Mesenchymal stem cell (in vitro differentiated cells and primary cell): Measurements from ENCODE around the gene SDR42E2.

Experiments
- DNase-seq: peaks from one replicate; pipeline ENCODE4 v3.0.0-alpha.2; 2013
- H2AFZ ChIP-seq: one replicate; pipeline ENCODE4 v1.6.1; 2013; ENCODE audit warnings: low read depth, mild to moderate bottlenecking, control low read depth, inconsistent platforms, low read length, moderate library complexity
- H2AK5ac ChIP-seq: 2 replicates; pipeline ENCODE4 v1.6.1; 2013; ENCODE audit warnings: low read length, moderate library complexity, mild to moderate bottlenecking, inconsistent platforms; ENCODE audit not compliant: severe bottlenecking
- H2BK120ac ChIP-seq: one replicate; pipeline ENCODE4 v1.6.1; 2013; ENCODE audit warnings: low read depth, mild to moderate bottlenecking, inconsistent platforms, low read length, moderate library complexity
- H2BK12ac ChIP-seq, 2 experiments: one replicate each; pipeline ENCODE4 v1.6.1; 2013; ENCODE audit warnings: inconsistent platforms in 2 of 2, low read length in 2 of 2, mild to moderate bottlenecking in 2 of 2, moderate library complexity in 2 of 2, control low read depth in 1 of 2
- H2BK15ac ChIP-seq: one replicate; pipeline ENCODE4 v1.6.1; 2013; ENCODE audit warnings: mild to moderate bottlenecking, low read depth, inconsistent platforms; ENCODE audit not compliant: poor library complexity, severe bottlenecking
- H2BK5ac ChIP-seq: 2 replicates; pipeline ENCODE4 v1.6.1; 2013; ENCODE audit warnings: low read depth, mild to moderate bottlenecking, low read length, control low read depth, inconsistent platforms; ENCODE audit not compliant: poor library complexity, severe bottlenecking
- H3K14ac ChIP-seq, 2 experiments: one replicate each; pipeline ENCODE4 v1.6.1; 2013; ENCODE audit warnings: inconsistent platforms in 2 of 2, low read length in 2 of 2, control low read depth in 1 of 2, mild to moderate bottlenecking in 1 of 2, moderate library complexity in 1 of 2
- H3K18ac ChIP-seq, 2 experiments: one replicate each; pipeline ENCODE4 v1.6.1; 2013; ENCODE audit warnings: inconsistent platforms in 2 of 2, low read length in 2 of 2, control low read depth in 1 of 2, low read depth in 1 of 2, mild to moderate bottlenecking in 1 of 2
- H3K23ac ChIP-seq, 2 experiments: one replicate each; pipeline ENCODE4 v1.6.1; 2013; ENCODE audit warnings: inconsistent platforms in 2 of 2, low read length in 2 of 2, mild to moderate bottlenecking in 2 of 2, moderate library complexity in 2 of 2, control low read depth in 1 of 2
- H3K27ac ChIP-seq: 2 replicates; pipeline ENCODE4 v1.5.1; 2013; ENCODE audit warnings: mild to moderate bottlenecking, moderate library complexity, low read length, control low read depth, inconsistent platforms; ENCODE audit not compliant: poor library complexity, severe bottlenecking
- H3K27me3 ChIP-seq, 2 experiments: 2 replicates each; pipeline versions ENCODE4 v1.6.1 to v1.7.0; 2013; ENCODE audit warnings: low read length in 2 of 2, mild to moderate bottlenecking in 2 of 2, moderate library complexity in 2 of 2, control low read depth in 1 of 2, inconsistent platforms in 1 of 2; ENCODE audit not compliant: control insufficient read depth in 1 of 2, insufficient read depth in 1 of 2
- H3K36me3 ChIP-seq, 2 experiments: 2 replicates each; pipeline versions ENCODE4 v1.6.1 to v1.7.0; 2013; ENCODE audit warnings: low read length in 2 of 2, control low read depth in 1 of 2, inconsistent platforms in 1 of 2, low read depth in 1 of 2, mild to moderate bottlenecking in 1 of 2; ENCODE audit not compliant: insufficient read depth in 2 of 2, control insufficient read depth in 1 of 2
- H3K4ac ChIP-seq, 2 experiments: one replicate each; pipeline ENCODE4 v1.6.1; 2013; ENCODE audit warnings: inconsistent platforms in 2 of 2, low read length in 2 of 2, mild to moderate bottlenecking in 2 of 2, moderate library complexity in 2 of 2, control low read depth in 1 of 2, low read depth in 1 of 2
- H3K4me1 ChIP-seq: 2 replicates; pipeline ENCODE4 v1.6.1; 2013; ENCODE audit warnings: low read depth, low read length, control low read depth; ENCODE audit not compliant: control insufficient read depth, insufficient read depth
- H3K4me2 ChIP-seq: 2 replicates; pipeline ENCODE4 v1.6.1; 2013; ENCODE audit warnings: low read length, mild to moderate bottlenecking, inconsistent platforms; ENCODE audit not compliant: poor library complexity, severe bottlenecking
- H3K4me3 ChIP-seq, 2 experiments: 2 replicates each; pipeline versions ENCODE4 v1.5.1 to v1.7.0; 2013; ENCODE audit warnings: low read length in 2 of 2, mild to moderate bottlenecking in 2 of 2, control low read depth in 1 of 2, low read depth in 1 of 2; ENCODE audit not compliant: insufficient read depth in 1 of 2
- H3K79me1 ChIP-seq: replicated peaks from 2 replicates; pipeline ENCODE4 v1.6.1; 2013; ENCODE audit warnings: mild to moderate bottlenecking, control low read depth, low read length, inconsistent platforms; ENCODE audit not compliant: poor library complexity, severe bottlenecking
- H3K9ac ChIP-seq: 2 replicates; pipeline ENCODE4 v1.7.0; 2013; ENCODE audit warnings: mild to moderate bottlenecking, low read length, moderate library complexity
- H3K9me3 ChIP-seq: 2 replicates; pipeline ENCODE4 v1.7.0; 2013; ENCODE audit warnings: mild to moderate bottlenecking, low read length; ENCODE audit not compliant: control insufficient read depth
- H4K8ac ChIP-seq: one replicate; pipeline ENCODE4 v1.6.1; 2013; ENCODE audit warnings: inconsistent platforms, mild to moderate bottlenecking, low read length, moderate library complexity
- H4K91ac ChIP-seq: one replicate; pipeline ENCODE4 v1.6.1; 2013; ENCODE audit warnings: mild to moderate bottlenecking, low read length, inconsistent platforms
- WGBS: methylation state at CpG from one replicate; pipeline ENCODE4 v1.1.7; 2013; ENCODE audit warnings: mixed read lengths; 5-methylcytosine and 5-hydroxymethylcytosine counted together

SDR42E2 gene

DNA sequence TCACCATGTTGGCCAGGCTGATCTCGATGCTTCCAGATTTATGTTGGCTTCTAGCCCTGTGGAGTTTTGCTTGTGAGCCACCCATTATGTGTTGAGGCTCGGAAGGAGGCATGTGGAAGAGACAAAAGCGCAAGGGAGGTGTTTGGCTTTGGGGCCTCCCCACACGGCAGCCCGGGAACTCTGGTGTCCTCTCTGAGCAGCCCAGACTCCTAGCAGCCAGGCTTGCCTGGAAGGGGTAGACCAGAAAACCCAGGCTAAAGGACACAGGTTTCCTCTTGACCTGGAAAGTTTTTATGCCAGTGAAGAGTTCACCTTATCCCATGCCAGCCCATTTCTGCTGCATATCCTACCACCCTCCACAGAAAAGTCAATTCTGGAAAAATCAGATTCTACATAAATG is 21.0 kb downstream of the SDR42E2 start:
- Histone ChIP-seq H3K4me3 (no peak overlapping the region), H2BK120ac (no peak overlapping the region), H4K8ac (no peak overlapping the region), H2BK12ac (no peak overlapping the region), H2AK5ac (no peak overlapping the region), H3K4me1 (no peaks in the 10 kb centered on the region), H3K23ac (no peak overlapping the region), H3K36me3 (no peaks in the 10 kb centered on the region), H3K18ac (no peak overlapping the region), H3K4me2 (no peak overlapping the region), H3K9me3 (no peaks in the 10 kb centered on the region), H3K79me1 (no peaks in the 10 kb centered on the region), H3K14ac (no peak overlapping the region), H2BK5ac (no peak overlapping the region), H2BK15ac (no peak overlapping the region), H3K9ac (no peak overlapping the region), H2AFZ (no peak overlapping the region), H3K27me3 (peaks cover 15 to 20% of the 10 kb centered on the region in 2 experiments), H3K27ac (no peak overlapping the region), H4K91ac (no peak overlapping the region), H3K4ac (no peak overlapping the region)
- DNase-seq: no peak
- 90% methylated on average over 5 of the region's 5 CpGs for WGBS

DNA sequence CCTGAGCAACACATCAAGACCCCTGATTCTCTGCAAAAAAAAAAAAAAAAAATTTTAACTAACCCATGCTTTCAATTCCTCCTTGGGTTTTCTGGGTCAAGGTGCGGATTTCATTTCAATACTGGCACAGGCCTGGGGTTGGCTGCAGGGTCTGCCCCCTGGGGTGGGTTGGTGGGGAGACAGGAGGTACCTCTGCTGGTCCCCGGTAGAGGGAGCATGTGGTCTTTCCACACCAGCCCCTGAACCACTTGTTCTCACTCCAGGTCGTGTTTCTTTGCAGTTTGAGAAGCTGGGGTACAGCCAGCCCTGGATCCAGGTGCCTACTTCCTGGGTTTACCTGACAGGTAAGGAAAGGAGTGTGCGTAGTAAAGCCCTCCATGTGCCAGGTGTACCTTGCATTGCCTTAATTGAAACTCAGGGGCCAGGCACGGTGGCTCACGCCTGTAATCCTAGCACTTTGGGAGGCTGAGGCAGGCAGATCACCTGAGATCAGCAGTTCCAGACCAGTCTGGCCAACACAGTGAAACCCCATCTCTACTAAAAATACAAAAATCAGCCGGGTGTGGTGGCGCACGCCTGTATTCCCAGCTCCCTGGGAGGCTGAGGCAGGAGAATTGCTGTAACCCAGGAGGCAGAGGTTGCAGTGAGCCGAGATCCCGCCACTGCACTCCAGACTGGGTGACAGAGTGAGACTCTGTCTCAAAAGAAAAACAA is 21.8 kb downstream of the SDR42E2 start:
- H3K4ac ChIP-seq: no peak overlapping the region
- H3K4me3 ChIP-seq: no peak overlapping the region
- H3K4me2 ChIP-seq: no peak overlapping the region
- WGBS: 81% methylated on average over 11 of the region's 11 CpGs
- no peak overlapping the region for H3K9ac ChIP-seq
- no peak overlapping the region for H2BK5ac ChIP-seq
- no peak overlapping the region for H2BK12ac ChIP-seq
- no peak overlapping the region for H3K18ac ChIP-seq
- H3K23ac ChIP-seq: no peak overlapping the region
- no peak overlapping the region for H4K8ac ChIP-seq
- H2BK15ac ChIP-seq: no peak overlapping the region
- no peaks in the 10 kb centered on the region for H3K9me3 ChIP-seq
- H2BK120ac ChIP-seq: no peak overlapping the region
- peaks cover 11 to 17% of the 10 kb centered on the region in 2 experiments for H3K27me3 ChIP-seq
- no peak overlapping the region for H2AK5ac ChIP-seq
- DNase-seq: no peak
- H3K36me3 ChIP-seq: no peaks in the 10 kb centered on the region
- H3K14ac ChIP-seq: no peak overlapping the region
- H3K27ac ChIP-seq: no peak overlapping the region
- no peak overlapping the region for H2AFZ ChIP-seq
- H3K79me1 ChIP-seq: no peaks in the 10 kb centered on the region
- peaks cover 3% of the 10 kb centered on the region for H3K4me1 ChIP-seq
- H4K91ac ChIP-seq: peak overlapping the region; percentile 20

DNA sequence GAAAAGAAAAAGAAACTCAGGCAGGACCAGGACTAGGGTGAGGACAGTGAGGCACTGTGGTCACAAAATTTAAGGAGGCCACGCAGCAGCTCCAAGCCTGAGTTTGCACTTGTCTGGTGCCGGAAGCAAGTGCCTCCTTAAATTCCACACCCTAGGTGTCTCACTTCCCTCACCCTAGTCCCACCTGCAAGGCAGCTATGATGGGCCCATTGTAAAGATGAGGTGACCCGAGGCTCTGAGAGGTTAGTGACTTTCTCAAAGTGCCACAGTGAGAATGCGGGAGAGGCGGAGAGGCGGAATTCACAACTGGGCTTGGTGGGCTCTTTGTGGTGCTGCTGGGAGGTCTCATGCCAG is 22.3 kb downstream of the SDR42E2 start:
- H3K18ac ChIP-seq: no peak overlapping the region
- no peak overlapping the region for H3K4ac ChIP-seq
- H4K91ac ChIP-seq: no peak overlapping the region
- H3K4me1 ChIP-seq: peaks cover 7% of the 10 kb centered on the region
- H2BK12ac ChIP-seq: no peak overlapping the region
- no peak overlapping the region for H3K27ac ChIP-seq
- H3K14ac ChIP-seq: no peak overlapping the region
- 88% methylated on average over 6 of the region's 6 CpGs for WGBS
- H2BK120ac ChIP-seq: no peak overlapping the region
- H3K4me2 ChIP-seq: no peak overlapping the region
- no peak overlapping the region for H2AFZ ChIP-seq
- peaks cover 11 to 17% of the 10 kb centered on the region in 2 experiments for H3K27me3 ChIP-seq
- no peak overlapping the region for H2BK15ac ChIP-seq
- H3K36me3 ChIP-seq: no peaks in the 10 kb centered on the region
- H3K9me3 ChIP-seq: no peaks in the 10 kb centered on the region
- no peak overlapping the region for H3K4me3 ChIP-seq
- no peak overlapping the region for H3K23ac ChIP-seq
- no peak overlapping the region for H2BK5ac ChIP-seq
- H4K8ac ChIP-seq: no peak overlapping the region
- no peaks in the 10 kb centered on the region for H3K79me1 ChIP-seq
- H2AK5ac ChIP-seq: no peak overlapping the region
- no peak for DNase-seq
- H3K9ac ChIP-seq: no peak overlapping the region

DNA sequence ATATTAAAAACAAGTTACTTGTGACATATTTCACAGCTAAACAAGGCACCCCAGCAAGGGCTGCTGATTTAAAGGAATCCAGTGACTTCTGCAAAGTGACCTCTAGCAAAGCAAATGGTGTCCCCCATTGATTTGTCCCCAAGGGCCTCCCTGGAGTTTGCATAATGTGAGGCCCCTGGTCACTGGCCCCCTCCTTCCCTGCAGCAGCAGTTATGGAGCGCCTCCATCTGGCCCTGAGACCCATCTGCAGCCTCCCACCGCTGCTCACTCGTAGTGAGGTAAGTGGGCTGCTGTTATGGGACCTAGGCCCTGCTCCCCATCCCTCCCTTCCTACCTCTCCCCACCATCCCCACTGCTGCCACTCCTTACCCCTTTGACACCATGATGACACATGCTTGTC is 24.2 kb downstream of the SDR42E2 start:
- Histone ChIP-seq H3K23ac (no peak overlapping the region), H3K18ac (no peak overlapping the region), H2BK120ac (no peak overlapping the region), H3K4ac (no peak overlapping the region), H4K8ac (no peak overlapping the region), H4K91ac (no peak overlapping the region), H3K27me3 (peaks cover 5 to 10% of the 10 kb centered on the region in 2 experiments), H3K36me3 (no peaks in the 10 kb centered on the region), H2BK5ac (no peak overlapping the region), H2BK12ac (no peak overlapping the region), H2AFZ (no peak overlapping the region), H3K79me1 (no peaks in the 10 kb centered on the region), H3K4me2 (no peak overlapping the region), H3K9me3 (no peaks in the 10 kb centered on the region), H2AK5ac (no peak overlapping the region), H3K14ac (no peak overlapping the region), H3K4me1 (peaks cover 12% of the 10 kb centered on the region), H3K9ac (no peak overlapping the region), H2BK15ac (no peak overlapping the region), H3K4me3 (no peak overlapping the region), H3K27ac (no peak overlapping the region)
- WGBS: 46% methylated on average over 3 of the region's 3 CpGs
- DNase-seq: no peak
